ENCODE measurements around the gene BABAM2. TPM values are rescaled to one million over a fixed set of nuclear protein-coding genes. Genes with fewer than 3 reads are reported as not detected.

Gene BABAM2
- total RNA-seq, 1 donor from 2014 or later: 34.6 TPM

GRCh38 chr2:28297531-28297930, 407.0 kb downstream of the BABAM2 start:
- no peak overlapping the region for H3K27ac Mint-ChIP-seq
- no peaks in the 10 kb centered on the region for H3K9me3 ChIP-seq (ENCODE audit: low read depth)

GRCh38 chr2:28298406-28298805, 407.9 kb downstream of the BABAM2 start:
- Histone ChIP-seq H3K36me3 (no peaks in the 10 kb centered on the region), H3K27me3 (no peaks in the 10 kb centered on the region), H3K4me3 (no peak overlapping the region), H3K27ac (no peak overlapping the region), H3K4me2 (no peak overlapping the region), H3F3A (ENCODE audit: low read depth) (no peaks in the 10 kb centered on the region), H3K9ac (no peak overlapping the region), H2AFZ (replicated peaks) (no peak overlapping the region), H3K9me3 (ENCODE audit: low read depth) (no peaks in the 10 kb centered on the region), H3K4me1 (no peaks in the 10 kb centered on the region), H4K20me1 (ENCODE audit: low read depth) (no peaks in the 10 kb centered on the region), H3K79me2 (ENCODE audit: low read depth) (no peaks in the 10 kb centered on the region)
- no peak for TF ChIP-seq EZH2phosphoT487 (IDR thresholded peaks at IDR 0.05)
- no peak for TF ChIP-seq EZH2 (IDR thresholded peaks at IDR 0.05)
- TF ChIP-seq CTCF (IDR thresholded peaks at IDR 0.05): no peak
- Mint-ChIP-seq H3K4me1 (no peaks in the 10 kb centered on the region), H3K9me3 (no peaks in the 10 kb centered on the region), H3K27ac (no peak overlapping the region), H3K36me3 (peaks cover 5% of the 10 kb centered on the region), H3K27me3 (ENCODE audit: insufficient read depth, low read depth) (no peaks in the 10 kb centered on the region), H3K4me3 (no peak overlapping the region)
- DNase-seq (ENCODE audit: low spot score): no peak

More at GRCh38 chr2:28297531-28297930, 407.0 kb downstream of the BABAM2 start:
- Histone ChIP-seq H3K27me3 (no peaks in the 10 kb centered on the region), H4K20me1 (ENCODE audit: low read depth) (no peaks in the 10 kb centered on the region), H3K4me2 (no peak overlapping the region), H3K36me3 (no peaks in the 10 kb centered on the region), H3K9ac (no peak overlapping the region), H3K4me1 (no peaks in the 10 kb centered on the region), H3K4me3 (no peak overlapping the region), H2AFZ (replicated peaks) (no peak overlapping the region), H3F3A (ENCODE audit: low read depth) (no peaks in the 10 kb centered on the region), H3K27ac (no peak overlapping the region), H3K79me2 (ENCODE audit: low read depth) (no peaks in the 10 kb centered on the region)
- no peak for DNase-seq (ENCODE audit: low spot score)
- no peaks in the 10 kb centered on the region for H3K4me1 Mint-ChIP-seq
- H3K9me3 Mint-ChIP-seq: no peaks in the 10 kb centered on the region
- TF ChIP-seq EZH2 (IDR thresholded peaks at IDR 0.05): no peak
- no peak for TF ChIP-seq EZH2phosphoT487 (IDR thresholded peaks at IDR 0.05)
- no peak for TF ChIP-seq CTCF (IDR thresholded peaks at IDR 0.05)
- H3K27me3 Mint-ChIP-seq (ENCODE audit: insufficient read depth, low read depth): no peaks in the 10 kb centered on the region
- no peak overlapping the region for H3K4me3 Mint-ChIP-seq
- peaks cover 4% of the 10 kb centered on the region for H3K36me3 Mint-ChIP-seq

- no peak overlapping the region for H3K9ac ChIP-seq
These were observed 410.2 kb downstream of the BABAM2 start for GRCh38 chr2:28300485-28301341.

More at GRCh38 chr2:28300485-28301341, 410.2 kb downstream of the BABAM2 start:
- Mint-ChIP-seq H3K27ac (no peak overlapping the region), H3K4me1 (no peaks in the 10 kb centered on the region), H3K4me3 (no peak overlapping the region), H3K36me3 (peaks cover 11% of the 10 kb centered on the region), H3K9me3 (peaks cover 5% of the 10 kb centered on the region), H3K27me3 (ENCODE audit: insufficient read depth, low read depth) (no peaks in the 10 kb centered on the region)
- DNase-seq (ENCODE audit: low spot score): no peak
- Histone ChIP-seq H3K36me3 (no peaks in the 10 kb centered on the region), H3K9me3 (ENCODE audit: low read depth) (no peaks in the 10 kb centered on the region), H3K4me3 (no peak overlapping the region), H4K20me1 (ENCODE audit: low read depth) (no peaks in the 10 kb centered on the region), H2AFZ (replicated peaks) (no peak overlapping the region), H3K4me2 (no peak overlapping the region), H3K4me1 (no peaks in the 10 kb centered on the region), H3K79me2 (ENCODE audit: low read depth) (no peaks in the 10 kb centered on the region), H3K27me3 (no peaks in the 10 kb centered on the region), H3F3A (ENCODE audit: low read depth) (no peaks in the 10 kb centered on the region), H3K27ac (no peak overlapping the region)
- TF ChIP-seq EZH2 (IDR thresholded peaks at IDR 0.05): no peak
- TF ChIP-seq EZH2phosphoT487 (IDR thresholded peaks at IDR 0.05): no peak
- no peak for TF ChIP-seq CTCF (IDR thresholded peaks at IDR 0.05)

Measured in neural progenitor cell (in vitro differentiated cells).